Measurements from ENCODE around the gene NAALAD2.
A peak's percentile ranks its signal among the peaks of the same experiment; 100 is the strongest.
"Not testable (repeated sequence)": the region's sequence is repeated elsewhere in the genome, so short reads cannot be mapped to it uniquely, and the experiment has no call there.

NAALAD2 gene

GRCh38 chr11:90202342-90202741, 67.9 kb downstream of the NAALAD2 start:
- H3K36me3 ChIP-seq (ENCODE audit: low read length): peaks cover 55% of the 10 kb centered on the region

GRCh38 chr11:90204407-90204806, 69.9 kb downstream of the NAALAD2 start:
- peaks cover 6% of the 10 kb centered on the region; the same call in 1 of the 2 replicates for H4K20me1 ChIP-seq (ENCODE audit: low read depth, low read length)

More at GRCh38 chr11:90202342-90202741, 67.9 kb downstream of the NAALAD2 start:
- H3K4me2 ChIP-seq (ENCODE audit: low read depth, low read length, poor library complexity, severe bottlenecking): no peak overlapping the region
- H3K4me3 ChIP-seq (ENCODE audit: insufficient read depth, low read length, poor library complexity, severe bottlenecking): no peak overlapping the region
- H3K9ac ChIP-seq (ENCODE audit: low read length): no peak overlapping the region
- no peaks in the 10 kb centered on the region for H3K79me2 ChIP-seq (ENCODE audit: insufficient read depth, low read length)
- H2AFZ ChIP-seq (ENCODE audit: low read depth, low read length, severe bottlenecking): no peak overlapping the region
- H3F3A ChIP-seq (ENCODE audit: insufficient read depth): peaks cover 38% of the 10 kb centered on the region
- no peaks in the 10 kb centered on the region for H3K9me3 ChIP-seq (ENCODE audit: insufficient read depth, low read length)
- TF ChIP-seq EZH2phosphoT487 (conservative IDR thresholded peaks at IDR 0.05; ENCODE audit: low read length) (no peak), CTCF (IDR thresholded peaks at IDR 0.05; ENCODE audit: insufficient read depth, low read length, poor library complexity, severe bottlenecking) (no peak)
- H4K20me1 ChIP-seq (ENCODE audit: low read depth, low read length): peaks cover 6% of the 10 kb centered on the region; the same call in 1 of the 2 replicates
- no peaks in the 10 kb centered on the region for H3K27me3 ChIP-seq (ENCODE audit: low read length)
- H3K9me2 ChIP-seq (replicated peaks; ENCODE audit: insufficient read depth, low read length): no peaks in the 10 kb centered on the region
- no peak overlapping the region for H3K27ac ChIP-seq (ENCODE audit: low read depth, low read length)

GRCh38 chr11:90204832-90205646, 70.6 kb downstream of the NAALAD2 start:
- no peak overlapping the region for H2AFZ ChIP-seq (ENCODE audit: low read depth, low read length, severe bottlenecking)
- no peaks in the 10 kb centered on the region for H3K9me2 ChIP-seq (replicated peaks; ENCODE audit: insufficient read depth, low read length)
- peaks cover 6% of the 10 kb centered on the region; the same call in 1 of the 2 replicates for H4K20me1 ChIP-seq (ENCODE audit: low read depth, low read length)
- H3F3A ChIP-seq (ENCODE audit: insufficient read depth): peaks cover 38% of the 10 kb centered on the region
- H3K9me3 ChIP-seq (ENCODE audit: insufficient read depth, low read length): no peaks in the 10 kb centered on the region
- H3K4me3 ChIP-seq (ENCODE audit: insufficient read depth, low read length, poor library complexity, severe bottlenecking): no peak overlapping the region
- H3K4me2 ChIP-seq (ENCODE audit: low read depth, low read length, poor library complexity, severe bottlenecking): no peak overlapping the region
- H3K27me3 ChIP-seq (ENCODE audit: low read length): no peaks in the 10 kb centered on the region
- TF ChIP-seq CTCF (IDR thresholded peaks at IDR 0.05; ENCODE audit: insufficient read depth, low read length, poor library complexity, severe bottlenecking) (peak; percentile 85), EZH2phosphoT487 (conservative IDR thresholded peaks at IDR 0.05; ENCODE audit: low read length) (no peak)
- no peak overlapping the region for H3K9ac ChIP-seq (ENCODE audit: low read length)
- peaks cover 2% of the 10 kb centered on the region; the same call in 1 of the 2 replicates for H3K79me2 ChIP-seq (ENCODE audit: insufficient read depth, low read length)
- H3K27ac ChIP-seq (ENCODE audit: low read depth, low read length): peak overlapping the region; percentile 7; the same call in 1 of the 2 replicates
- peaks cover 59% of the 10 kb centered on the region for H3K36me3 ChIP-seq (ENCODE audit: low read length)

More at GRCh38 chr11:90204407-90204806, 69.9 kb downstream of the NAALAD2 start:
- no peak overlapping the region for H2AFZ ChIP-seq (ENCODE audit: low read depth, low read length, severe bottlenecking)
- no peaks in the 10 kb centered on the region for H3K27me3 ChIP-seq (ENCODE audit: low read length)
- H3K4me3 ChIP-seq (ENCODE audit: insufficient read depth, low read length, poor library complexity, severe bottlenecking): no peak overlapping the region
- H3F3A ChIP-seq (ENCODE audit: insufficient read depth): peaks cover 40% of the 10 kb centered on the region
- no peak overlapping the region for H3K27ac ChIP-seq (ENCODE audit: low read depth, low read length)
- H3K9ac ChIP-seq (ENCODE audit: low read length): no peak overlapping the region
- H3K36me3 ChIP-seq (ENCODE audit: low read length): peaks cover 54% of the 10 kb centered on the region
- no peaks in the 10 kb centered on the region for H3K9me3 ChIP-seq (ENCODE audit: insufficient read depth, low read length)
- TF ChIP-seq CTCF (IDR thresholded peaks at IDR 0.05; ENCODE audit: insufficient read depth, low read length, poor library complexity, severe bottlenecking) (no peak), EZH2phosphoT487 (conservative IDR thresholded peaks at IDR 0.05; ENCODE audit: low read length) (no peak)
- no peaks in the 10 kb centered on the region for H3K79me2 ChIP-seq (ENCODE audit: insufficient read depth, low read length)
- no peak overlapping the region for H3K4me2 ChIP-seq (ENCODE audit: low read depth, low read length, poor library complexity, severe bottlenecking)
- no peaks in the 10 kb centered on the region for H3K9me2 ChIP-seq (replicated peaks; ENCODE audit: insufficient read depth, low read length)

GRCh38 chr11:90207992-90208391, 73.5 kb downstream of the NAALAD2 start:
- Histone ChIP-seq H3F3A (ENCODE audit: insufficient read depth) (peaks cover 36% of the 10 kb centered on the region), H3K36me3 (ENCODE audit: low read length) (peaks cover 66% of the 10 kb centered on the region), H3K79me2 (ENCODE audit: insufficient read depth, low read length) (peaks cover 21% of the 10 kb centered on the region)
- not testable (repeated sequence) for H3K9me2 ChIP-seq (replicated peaks; ENCODE audit: insufficient read depth, low read length); H3K9me3 ChIP-seq (ENCODE audit: insufficient read depth, low read length); H3K9ac ChIP-seq (ENCODE audit: low read length); H2AFZ ChIP-seq (ENCODE audit: low read depth, low read length, severe bottlenecking); H4K20me1 ChIP-seq (ENCODE audit: low read depth, low read length); H3K4me2 ChIP-seq (ENCODE audit: low read depth, low read length, poor library complexity, severe bottlenecking); H3K4me3 ChIP-seq (ENCODE audit: insufficient read depth, low read length, poor library complexity, severe bottlenecking); H3K27me3 ChIP-seq (ENCODE audit: low read length); H3K27ac ChIP-seq (ENCODE audit: low read depth, low read length)
